HG03280 (cell line): ENCODE measurements around the gene TXK.
"Not testable (repeated sequence)": the region's sequence is repeated elsewhere in the genome, so short reads cannot be mapped to it uniquely, and the experiment has no call there.

Experiments used
- ATAC-seq: cut with Tn5 transposase; IDR thresholded peaks from one replicate; pipeline ENCODE4 v1.9.1; 2021; ENCODE audit warnings: mild to moderate bottlenecking, moderate library complexity; ENCODE audit not compliant: unreplicated experiment

Gene TXK

DNA sequence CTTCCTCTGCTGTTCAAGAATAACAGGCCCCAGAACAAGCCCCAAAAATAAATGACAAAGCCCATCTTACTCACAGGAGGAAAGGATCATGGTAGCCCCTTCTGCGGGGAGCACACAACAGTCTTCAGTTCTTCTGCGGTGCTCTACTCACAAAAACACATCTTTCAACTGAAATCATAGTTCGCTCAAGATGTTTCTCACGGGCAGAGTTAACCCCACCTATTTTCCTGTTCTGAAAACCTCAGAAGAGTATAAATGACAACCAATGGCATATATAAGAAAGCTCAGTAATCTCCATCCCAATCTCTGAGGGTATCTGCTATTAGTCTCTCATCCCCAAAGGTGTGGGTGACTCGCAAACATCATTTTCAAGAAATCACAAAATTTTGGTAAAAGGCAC is at the start of gene TXK:
Gene TXK, minus strand, starts transcription at position 170 of the 400 bp plus-strand sequence. Its CDS starts 80 bp downstream, at position 90.
- ATAC-seq: no peak

DNA sequence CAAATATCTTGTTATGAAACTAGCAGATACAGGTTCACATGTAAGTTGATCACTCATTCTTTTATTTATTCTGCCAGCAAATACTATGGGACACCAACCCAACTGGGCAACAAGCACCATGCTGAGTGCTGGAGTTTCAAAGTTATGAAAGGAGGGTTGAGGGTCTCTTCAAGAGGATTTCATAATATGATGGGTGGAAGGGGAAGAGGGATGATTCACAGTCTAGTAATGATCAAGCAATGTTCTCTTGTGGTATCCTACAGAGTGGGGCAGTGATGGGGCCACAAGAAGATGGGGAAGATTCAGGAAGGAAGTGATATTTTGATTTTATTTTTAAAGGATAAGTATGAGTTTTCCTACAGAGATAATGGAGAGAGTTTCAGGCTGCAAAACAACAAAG is 46.2 kb upstream of the TXK start:
- ATAC-seq: no peak

DNA sequence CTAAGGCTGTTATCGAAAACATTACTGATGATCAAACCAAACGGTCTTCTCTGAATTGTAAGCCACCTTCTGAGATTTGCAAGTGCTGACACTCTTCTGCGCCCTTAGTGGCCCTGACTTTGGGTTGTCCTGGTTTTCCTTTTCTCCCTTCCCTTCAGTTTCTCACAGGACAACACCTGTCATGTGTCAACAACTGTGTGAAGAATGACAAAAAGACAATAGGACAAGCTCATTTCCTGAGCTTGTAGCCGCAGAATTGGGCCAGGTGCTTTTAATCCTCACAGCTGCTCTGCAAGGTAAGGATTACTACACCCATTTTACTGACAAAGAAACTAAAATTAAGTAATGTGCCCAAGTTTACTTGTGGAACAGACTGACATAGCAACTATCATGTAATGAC is 44.9 kb upstream of the TXK start:
- no peak for ATAC-seq

DNA sequence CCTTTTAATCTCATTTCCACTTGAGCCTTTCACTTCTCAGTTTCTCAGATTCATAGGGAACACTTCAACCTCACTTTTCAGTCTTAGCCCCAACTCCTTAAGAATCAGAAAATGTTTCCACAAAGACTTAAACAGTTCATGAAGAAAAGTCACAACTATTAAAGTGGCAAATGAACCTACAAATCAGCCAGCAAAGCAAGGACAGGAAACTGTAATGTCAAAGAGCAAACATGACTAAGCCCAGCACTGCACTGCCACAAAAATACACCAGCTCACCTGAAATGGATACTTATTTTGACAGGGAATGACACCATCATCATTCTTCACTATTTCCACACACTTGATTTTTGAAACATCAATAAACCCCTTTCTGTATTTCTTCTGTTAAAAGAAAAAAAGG is 41.8 kb upstream of the TXK start:
- no peak for ATAC-seq

DNA sequence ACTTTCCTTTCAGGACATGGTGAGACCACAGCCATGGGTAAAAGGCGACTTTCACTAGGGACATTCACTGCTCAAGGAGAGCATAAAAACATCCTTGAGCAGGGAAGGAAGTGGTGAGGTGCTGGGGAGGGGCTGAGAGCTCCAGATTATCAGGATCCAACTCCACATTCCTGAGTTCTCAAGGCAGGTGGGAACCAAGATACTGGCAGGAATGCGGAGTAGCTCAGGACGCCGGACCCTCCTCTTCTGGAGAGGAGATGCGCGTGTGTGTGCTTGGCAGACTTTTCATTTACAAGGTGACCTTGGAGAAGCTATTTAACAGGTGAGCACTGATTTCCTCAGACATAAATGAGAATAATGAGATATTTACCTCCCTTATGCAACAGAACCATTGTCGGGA is 41.3 kb upstream of the TXK start:
- ATAC-seq: no peak

DNA sequence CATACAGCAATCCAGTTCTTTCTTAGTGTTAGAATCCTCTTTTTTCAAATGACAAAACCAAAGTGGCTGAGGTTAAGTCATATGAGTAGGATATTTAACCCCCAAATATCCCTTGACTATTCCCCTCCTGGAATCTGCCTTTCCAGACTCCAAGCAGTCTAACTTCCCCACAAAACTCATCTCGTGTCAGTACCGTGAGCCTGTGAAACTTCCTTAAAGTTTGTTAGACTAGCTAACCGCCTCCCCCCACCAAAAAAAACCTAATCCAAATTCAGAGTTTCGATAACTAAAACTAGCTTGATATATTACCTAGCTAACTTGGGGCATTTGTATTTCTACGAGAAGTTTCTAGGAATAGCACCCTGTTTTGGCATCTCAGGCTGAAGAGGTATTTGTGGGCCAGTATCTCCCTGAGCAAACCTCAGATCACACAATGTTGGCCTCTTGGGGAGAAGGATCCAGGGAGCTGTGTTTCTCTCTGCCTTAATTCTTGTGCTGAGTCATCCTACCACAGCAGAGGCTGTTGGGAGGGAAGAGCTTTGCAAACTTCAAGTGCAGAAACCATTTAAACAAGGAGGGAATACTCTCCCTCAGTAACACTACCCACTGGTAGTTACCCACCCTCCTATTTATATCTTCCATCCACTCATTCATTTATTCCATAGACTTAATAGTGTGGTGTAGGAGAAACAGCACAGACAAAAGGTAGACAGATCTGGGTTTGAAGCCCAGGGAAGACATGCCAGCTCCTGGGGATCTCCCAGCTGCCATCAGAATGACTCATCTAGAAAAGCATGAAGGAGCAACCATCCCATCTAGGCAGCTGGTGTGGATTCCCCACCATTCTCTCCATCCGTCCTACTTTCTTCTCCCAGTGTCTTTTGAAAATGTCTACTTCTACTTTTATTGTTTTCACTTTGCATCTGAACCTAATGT is 39.3 kb upstream of the TXK start:
- ATAC-seq: peak; percentile 63

DNA sequence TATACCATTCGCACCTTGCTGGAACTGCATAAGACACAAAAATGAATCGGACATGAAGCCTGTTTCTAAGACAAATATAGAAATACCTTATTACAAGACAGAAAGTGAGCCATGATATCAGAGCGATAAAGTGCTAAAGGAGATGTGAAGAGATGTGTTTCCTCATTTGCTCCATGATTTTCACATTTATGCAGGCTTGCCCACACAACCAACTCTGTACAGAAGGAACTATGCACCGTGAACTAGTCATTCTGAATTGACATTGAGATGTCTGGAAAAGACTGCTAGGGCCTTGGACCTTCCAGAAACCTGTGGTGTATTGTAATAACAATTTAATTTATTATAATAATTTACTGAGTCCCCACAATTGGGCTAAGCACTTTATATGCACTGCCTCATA is 38.6 kb upstream of the TXK start:
- no peak for ATAC-seq

DNA sequence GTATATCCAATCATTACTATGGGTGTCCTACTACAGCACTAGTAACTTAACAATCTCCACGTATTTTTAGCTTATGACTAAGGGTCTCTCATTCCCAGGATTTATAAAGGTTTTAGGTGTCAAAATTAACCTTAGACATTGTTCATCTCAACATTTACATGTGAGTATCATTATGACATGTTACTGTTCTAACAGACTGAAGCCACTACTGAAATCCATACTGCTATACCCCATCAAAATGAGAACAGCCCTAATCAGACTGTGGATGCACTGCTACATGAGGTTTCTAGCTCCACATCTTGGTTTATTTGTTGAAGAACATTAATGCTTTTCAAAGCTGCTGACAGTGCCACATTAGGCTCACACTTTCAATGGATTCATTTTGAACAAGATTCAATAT is 35.6 kb upstream of the TXK start:
- ATAC-seq: no peak

DNA sequence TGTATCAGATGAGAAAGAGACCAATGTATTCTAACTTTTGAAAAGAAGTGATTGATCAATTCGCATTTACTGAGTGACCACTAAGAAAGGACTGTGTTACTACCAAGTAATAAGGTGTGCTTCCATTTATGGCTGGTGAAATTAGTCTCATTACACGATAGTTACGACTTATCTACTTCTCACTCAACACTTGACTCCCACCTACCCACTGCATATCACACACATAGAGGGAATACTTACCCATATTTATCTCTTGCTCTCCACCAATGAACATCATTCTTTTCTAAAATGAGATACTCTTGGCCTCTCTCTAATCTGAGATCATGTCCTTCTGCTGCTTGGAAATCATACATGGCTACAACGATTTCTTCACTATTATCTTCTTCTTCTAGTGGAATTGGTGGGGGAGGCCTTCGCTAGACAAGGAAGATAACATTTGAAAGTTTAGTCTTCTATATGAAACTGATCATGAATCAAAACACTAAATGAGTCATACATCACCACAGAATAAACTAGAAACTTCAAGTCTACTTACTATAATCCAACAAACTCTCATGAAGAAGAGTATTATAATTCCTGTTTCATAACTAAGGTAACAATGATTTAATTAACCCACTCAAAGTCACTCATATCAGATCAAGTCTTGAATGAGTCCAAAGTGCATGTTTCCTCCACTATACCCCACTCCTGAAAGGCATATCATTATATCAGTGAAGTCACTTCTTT is 33.7 kb upstream of the TXK start:
- no peak for ATAC-seq

DNA sequence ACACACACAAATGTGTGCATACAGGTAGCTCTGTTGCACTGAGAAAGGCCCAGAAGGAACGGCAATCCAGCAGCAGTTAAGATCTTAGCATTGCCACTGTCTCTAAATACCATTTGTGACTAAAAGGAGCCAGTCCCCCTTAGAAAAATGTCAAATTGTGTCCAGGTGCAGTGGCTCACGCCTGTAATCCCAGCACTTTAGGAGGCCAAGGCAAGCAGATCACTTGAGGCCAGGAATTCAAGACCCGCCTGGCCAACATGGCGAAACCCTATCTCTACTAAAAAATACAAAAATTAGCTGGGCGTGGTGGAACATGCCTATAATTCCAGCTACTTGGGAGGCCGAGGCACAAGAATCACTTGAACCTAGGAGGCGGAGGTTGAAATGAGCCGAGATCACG is 30.5 kb upstream of the TXK start:
- not testable (repeated sequence) for ATAC-seq

DNA sequence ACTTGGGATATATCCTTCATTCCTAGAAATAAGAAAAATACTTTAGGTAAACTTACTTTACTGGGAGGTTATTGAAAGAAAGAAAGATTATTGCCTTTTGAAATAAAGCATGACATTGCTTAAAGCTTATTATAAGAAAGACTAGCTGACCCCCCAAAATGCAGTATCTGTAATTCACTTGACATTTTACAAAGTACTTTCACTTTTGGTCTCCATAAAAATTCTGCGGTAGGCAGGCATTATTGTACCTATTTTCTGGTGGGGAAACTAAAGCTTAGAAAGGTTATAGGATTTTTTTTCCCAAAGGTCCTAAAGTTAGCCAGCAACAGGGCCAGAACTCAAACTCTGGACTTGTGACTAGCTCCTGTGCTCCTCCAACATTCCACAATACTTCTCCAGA is 29.7 kb upstream of the TXK start:
- no peak for ATAC-seq

DNA sequence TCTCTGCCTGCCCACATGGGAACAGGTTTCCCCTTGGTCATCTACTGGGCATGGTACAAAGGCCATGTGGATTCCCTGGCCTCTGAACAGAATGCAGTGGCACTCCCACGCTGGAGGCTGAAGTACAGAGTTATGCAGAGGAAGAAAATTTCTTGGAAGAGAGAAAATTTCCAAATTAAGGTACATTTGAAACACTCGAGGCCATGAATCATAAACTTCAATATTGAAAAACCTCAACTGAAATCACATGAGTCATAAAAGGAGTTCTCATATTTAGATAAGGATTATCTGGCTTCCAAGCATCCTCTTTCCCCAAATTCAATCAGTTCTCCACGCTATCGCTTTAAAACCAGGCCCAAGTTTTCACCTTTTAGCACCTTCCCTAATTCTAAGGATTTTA is 28.1 kb upstream of the TXK start:
- no peak for ATAC-seq

DNA sequence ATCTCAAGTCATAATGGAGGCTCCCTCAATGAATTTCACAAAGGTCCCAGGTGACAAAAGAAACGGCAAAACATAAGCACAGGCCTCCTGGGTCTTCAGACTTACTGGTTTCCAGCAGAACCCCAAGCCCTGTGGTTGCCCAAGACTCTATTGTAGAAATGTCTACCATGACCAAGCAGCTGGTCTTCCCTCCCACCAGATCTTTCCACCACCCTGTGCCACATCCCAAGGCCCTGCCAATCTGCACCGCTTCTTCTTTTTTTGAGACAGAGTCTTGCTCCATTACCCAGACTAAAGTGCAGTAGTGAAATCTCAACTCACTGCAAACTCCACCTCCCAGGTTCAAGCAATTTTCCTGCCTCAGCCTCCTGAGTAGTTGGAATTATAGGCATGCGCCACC is 23.2 kb upstream of the TXK start:
- no peak for ATAC-seq

DNA sequence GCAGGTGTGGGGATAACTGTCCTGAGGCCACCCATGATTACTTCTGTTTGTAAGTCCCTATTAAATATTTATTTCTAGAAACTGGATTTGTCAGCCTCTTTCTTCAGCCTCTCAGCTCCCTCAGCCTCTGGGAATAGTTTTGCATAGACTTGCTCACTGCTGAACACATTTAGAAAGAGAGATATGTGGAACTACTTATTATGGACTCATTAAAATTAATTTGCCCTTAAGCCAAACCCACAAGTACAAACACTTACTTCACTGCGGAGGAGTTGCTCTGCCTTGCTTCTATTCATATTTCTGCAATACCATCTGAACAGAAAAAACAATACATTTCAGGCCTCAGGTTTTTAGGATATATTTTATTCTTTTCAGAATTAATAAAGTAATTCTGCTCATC is 22.4 kb upstream of the TXK start:
- no peak for ATAC-seq

DNA sequence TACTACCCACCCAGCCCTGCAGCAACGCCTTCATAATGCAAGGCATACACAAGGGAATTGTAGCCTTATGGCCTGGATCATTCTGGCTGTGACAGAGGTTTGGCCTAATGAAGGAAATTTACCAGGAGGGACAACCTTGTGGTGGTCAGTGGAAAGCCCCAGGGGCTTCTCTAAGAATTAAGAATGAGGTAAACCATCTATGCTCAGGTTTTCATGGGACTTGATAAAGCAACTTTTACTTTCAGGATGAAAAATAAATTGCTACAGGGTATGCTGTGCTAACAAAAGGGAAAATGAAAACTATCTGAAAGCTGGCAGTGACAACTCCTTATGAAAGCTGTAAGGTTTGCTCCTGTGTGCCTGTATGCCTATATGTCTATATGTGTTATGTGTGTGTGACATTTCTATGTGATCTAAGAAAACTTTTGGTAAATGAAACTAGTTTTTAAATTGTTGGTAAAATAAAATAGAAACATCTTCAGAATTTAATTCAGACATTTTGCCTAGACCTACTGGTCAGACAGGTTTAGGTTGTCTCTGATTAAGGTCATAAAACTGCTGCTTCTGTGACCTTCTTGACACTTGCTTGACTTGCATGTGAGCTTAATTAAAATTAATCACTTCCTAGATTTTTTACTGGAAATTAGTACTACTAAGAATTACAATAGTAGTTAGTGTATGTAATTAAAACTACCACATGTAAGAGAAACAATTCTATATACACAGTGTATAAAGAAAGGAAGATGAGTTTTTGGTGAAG is 19.9 kb upstream of the TXK start:
- no peak for ATAC-seq

DNA sequence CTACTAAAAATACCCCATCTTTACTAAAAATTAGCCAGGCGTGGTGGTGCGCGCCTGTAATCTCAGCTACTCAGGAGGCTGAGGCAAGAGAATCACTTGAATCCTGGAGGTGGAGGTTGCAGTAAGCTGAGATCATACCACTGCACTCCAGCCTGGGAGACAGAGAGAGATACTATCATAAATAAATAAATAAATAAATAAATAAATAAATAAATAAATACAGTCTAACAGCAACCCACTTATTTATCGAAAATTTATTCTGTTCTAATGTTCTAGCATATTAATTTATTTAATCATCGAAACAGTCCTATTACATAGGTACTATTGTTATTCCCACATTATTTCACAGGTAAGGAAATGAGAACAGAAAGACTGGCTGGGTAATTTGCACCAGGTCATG is 18.2 kb upstream of the TXK start:
- no peak for ATAC-seq

DNA sequence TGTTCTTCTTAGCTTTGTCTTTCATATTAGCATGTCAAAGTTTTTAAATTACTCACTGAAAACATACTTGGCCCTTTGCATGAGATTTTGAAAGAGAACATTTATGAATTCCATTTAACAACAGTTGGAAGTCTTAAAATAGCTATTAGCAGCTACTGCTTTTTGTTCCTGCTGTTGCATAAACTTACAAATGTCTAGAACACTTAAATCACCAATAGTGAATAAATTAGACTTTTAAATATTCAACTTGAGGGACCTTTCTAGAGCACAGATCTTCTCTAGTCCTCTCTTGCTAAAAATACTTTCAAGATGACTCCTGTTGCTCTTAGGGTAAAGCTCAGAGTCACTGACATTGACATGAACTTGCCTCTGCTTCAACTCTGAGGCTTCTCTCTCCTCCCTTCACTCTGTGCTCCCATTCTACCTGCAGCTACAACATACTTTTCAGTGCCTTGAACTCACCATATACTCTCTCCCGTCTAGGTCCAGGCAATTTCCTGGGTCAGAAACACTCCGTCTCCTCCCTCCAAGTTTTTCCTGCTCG is 15.8 kb upstream of the TXK start:
- ATAC-seq: no peak

DNA sequence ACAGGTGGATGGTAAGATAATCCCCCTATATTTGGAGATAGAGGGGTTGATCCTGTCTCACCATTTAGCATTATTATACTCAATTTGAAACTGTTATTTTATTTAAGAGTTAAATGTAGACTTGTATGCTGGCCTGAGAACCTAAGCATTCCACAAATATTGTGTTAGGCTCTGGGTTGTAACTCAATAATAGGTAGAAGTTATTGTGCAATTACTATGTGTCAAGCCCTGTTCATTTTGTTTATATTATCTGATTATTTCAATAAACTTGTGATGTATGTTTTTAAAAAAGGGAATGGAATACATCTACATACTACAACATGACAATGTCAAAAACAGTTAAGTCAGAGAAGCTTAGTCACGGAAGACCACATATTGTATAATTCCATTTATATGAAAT is 13.6 kb upstream of the TXK start:
- ATAC-seq: no peak

DNA sequence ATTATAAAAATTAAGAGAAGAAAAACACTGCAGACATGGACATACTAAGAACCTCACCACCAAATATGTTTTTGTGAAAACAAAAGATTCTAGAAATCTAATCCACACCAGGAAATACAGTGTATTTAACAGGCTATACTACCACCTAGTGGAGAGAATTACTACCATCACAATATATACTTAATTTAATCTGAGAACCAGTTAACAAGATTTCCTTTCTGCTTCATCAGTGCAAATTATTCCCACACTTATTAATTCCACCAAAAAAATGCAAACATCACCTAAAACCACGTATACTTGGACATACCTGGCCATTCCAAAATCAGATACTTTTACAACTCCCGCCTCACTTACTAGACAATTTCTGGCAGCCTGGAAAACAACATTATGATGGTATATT is 7.0 kb upstream of the TXK start:
- no peak for ATAC-seq

DNA sequence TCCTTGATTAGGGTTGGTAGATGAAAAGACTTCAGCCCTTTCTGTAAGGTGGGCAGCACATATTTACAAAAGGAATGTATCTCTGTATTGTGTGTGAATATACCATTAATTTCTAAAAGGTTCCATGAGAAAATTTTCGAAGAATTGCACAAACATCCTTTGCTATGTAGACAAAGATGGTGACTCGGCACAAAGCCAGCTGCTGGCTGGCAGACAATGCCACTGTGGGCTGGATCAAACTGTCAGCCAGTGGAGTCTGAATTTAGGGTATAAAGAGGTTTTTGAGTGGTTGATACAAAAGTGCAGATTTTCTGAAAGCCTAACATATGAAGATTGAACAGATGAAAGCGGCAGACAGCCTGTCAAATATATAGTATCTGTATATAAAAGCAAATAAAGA is 5.6 kb upstream of the TXK start:
- ATAC-seq: no peak

DNA sequence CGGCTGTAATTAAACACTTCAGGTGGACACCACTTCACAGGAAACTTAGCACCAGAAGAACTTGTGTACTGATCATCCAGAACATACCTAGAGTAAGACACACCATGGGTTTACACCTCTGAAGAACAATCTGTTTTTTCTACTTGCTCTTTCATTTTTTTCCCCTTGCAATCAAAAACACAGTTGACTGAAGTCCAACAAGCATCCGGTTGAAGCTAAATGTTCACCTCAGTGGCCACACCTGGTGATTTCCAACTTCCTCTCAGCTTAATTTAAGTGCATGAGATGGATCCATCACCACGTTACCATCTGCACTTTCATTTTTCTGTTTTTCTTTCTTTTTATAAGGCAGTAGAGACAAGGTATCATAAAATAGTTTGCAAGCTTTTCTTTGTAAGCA is 4.9 kb upstream of the TXK start:
- peak; percentile 76 for ATAC-seq
